HL-60/S4 (cell line): Measurements from ENCODE around the gene EPHB1.
"Not testable (repeated sequence)": the region's sequence is repeated elsewhere in the genome, so short reads cannot be mapped to it uniquely, and the experiment has no call there.

Experiments
- in situ Hi-C: fragments of 300-500 bp; cut with MboI; formaldehyde crosslinking; loops from 2 replicates; pipeline ENCODE4 v1.14.3; 2022; ENCODE audit warnings: low sequenced_read_pairs

EPHB1 gene

DNA sequence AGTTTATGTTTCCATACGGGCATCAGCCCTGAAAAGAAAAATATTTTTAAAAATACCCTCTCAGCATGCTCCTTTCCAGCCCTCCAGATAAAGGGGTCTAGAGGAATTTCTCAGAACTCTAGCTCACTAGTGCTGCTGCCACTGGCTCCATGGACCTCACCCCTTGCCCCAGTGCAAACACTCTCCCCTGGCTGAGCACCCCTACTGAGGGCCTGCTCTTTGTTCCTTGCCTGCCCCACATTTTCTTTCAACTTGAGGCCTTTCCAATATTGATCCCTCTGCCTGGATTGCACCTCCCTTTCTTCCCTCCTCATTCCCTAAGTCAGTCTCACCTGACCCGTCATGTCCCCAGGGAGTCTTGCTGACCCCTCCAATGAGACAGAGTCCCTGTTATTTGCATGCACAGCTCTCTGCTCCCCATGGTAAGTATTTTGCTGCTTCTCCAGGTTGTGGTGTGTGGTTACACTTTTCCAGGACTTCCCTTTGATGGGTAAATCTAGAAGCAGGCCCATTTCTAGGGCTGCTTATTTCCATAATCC lies 196.5 kb downstream of the EPHB1 start:
- in situ Hi-C loops: no loop called here

GRCh38 chr3:134992180-134992579 lies 197.1 kb downstream of the EPHB1 start:
- in situ Hi-C loops: no loop called here

- in situ Hi-C loops: no loop called here
Observed at GRCh38 chr3:134992586-134992985, 197.5 kb downstream of the EPHB1 start.

- in situ Hi-C loops: no loop called here
Observed at GRCh38 chr3:134993011-134993410, 198.0 kb downstream of the EPHB1 start.

GRCh38 chr3:134998158-134998557 lies 203.1 kb downstream of the EPHB1 start:
- in situ Hi-C loops: no loop called here

DNA sequence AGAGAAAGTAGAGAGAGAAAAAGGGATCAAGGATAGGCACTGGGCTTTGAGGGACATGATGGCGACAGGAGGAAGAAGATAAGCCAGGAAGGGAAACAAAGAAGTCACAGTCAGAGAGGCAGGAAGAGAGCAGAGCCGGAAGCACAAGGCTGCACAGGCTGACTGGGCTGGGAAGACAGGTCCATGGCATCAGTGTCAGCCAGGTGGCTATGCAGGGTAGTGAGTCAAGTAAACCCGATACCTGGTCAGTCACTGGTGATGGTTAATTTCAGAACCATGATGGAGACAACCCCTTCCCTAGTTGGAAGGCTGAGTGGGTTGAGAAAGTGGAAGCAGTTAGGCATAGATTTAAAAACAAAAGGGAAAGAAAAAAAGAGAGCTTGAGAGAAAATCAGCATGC lies 203.8 kb downstream of the EPHB1 start:
- in situ Hi-C loops: no loop called here

DNA sequence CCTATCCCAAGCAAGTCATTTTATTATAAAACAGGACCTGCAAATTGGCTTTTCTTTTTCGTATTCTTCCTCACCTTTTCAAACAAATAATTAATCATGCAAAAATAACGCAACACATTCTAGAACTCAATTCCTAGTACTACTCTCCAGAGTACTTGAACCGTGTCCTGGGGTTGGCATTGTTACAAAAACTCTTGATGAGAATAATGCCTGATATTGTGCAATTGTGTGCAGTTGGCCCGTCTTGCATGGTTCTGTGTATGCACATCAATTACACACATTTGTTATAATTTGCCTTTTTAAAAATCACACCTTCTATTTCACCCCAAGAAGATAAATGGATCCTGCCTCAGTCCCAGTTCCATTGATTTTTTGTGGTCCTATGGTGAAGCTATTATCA lies 205.4 kb downstream of the EPHB1 start:
- in situ Hi-C loops: no loop called here

DNA sequence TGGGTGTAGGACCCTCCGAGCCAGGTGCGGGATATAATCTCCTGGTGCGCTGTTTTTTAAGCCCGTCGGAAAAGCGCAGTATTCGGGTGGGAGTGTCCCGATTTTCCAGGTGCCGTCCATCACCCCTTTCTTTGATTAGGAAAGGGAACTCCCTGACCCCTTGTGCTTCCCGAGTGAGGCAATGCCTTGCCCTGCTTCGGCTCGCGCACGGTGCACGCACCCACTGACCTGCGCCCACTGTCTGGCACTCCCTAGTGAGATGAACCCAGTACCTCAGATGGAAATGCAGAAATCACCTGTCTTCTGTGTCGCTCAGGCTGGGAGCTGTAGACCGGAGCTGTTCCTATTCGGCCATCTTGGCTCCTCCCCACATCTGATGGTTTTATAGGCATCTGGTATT lies 210.6 kb downstream of the EPHB1 start:
- in situ Hi-C loops: not testable (repeated sequence)

DNA sequence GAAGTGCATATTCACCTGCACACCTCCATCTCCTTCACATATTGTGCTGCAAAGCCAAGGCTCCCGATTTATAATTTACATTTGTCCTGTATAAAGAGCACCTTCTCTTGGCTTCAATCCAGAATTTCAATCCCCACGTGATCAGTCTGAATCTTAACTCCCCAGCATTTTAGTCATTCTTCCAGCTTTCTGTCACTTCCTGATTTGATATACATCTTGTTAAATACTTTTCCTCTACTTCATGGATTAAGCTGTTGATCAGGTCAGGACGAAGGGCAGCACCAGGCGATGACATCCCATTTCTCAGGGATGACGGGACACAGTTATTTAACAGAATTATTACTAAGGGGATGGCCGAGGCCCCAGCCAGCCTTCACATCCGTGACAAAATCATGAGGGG lies 212.5 kb downstream of the EPHB1 start:
- in situ Hi-C loops: no loop called here

GRCh38 chr3:135008326-135008725 lies 213.3 kb downstream of the EPHB1 start:
- in situ Hi-C loops: no loop called here

GRCh38 chr3:135009014-135009413 lies 214.0 kb downstream of the EPHB1 start:
- in situ Hi-C loops: no loop called here

DNA sequence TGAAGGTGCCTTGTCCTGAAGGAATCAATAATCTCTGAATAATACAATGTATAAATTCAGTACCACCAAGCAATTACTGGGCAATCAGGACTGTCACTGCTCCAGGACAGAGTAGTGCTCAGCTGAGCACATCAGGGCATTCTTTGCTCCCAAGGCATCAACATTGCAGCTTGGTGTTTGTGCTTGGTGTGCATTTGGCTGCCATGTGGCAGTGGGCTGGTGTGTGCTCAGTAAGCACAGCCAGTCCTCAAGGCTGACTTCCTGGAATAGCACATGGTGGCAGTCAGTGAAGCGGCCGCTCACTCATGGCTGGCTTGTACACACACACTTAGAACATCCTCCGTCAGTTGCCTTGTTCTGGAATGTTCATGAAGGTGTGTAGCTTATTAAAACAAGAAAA lies 217.0 kb downstream of the EPHB1 start:
- in situ Hi-C loops: no loop called here

DNA sequence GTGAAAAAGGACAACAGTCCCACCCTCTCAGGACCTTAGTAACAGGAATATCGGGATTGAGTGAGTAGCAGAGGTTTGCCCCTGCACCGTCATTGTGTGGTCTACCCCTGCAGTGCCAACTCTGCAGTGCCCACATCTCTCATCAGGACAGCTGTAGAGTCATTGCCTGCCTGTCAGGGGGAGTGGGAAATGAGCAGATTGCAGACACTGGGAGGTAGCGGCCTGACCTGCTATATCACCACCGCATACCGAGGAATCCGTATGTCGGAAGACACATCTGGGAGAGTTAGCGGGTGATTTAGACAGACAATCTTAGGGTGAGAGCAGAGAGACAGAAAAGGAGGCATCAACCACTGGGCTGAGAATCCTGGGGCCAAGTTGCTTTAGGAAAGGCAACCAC lies 218.1 kb downstream of the EPHB1 start:
- in situ Hi-C loops: no loop called here

GRCh38 chr3:135014566-135014965 lies 219.5 kb downstream of the EPHB1 start:
- in situ Hi-C loops: no loop called here

GRCh38 chr3:135017003-135017893 lies 222.2 kb downstream of the EPHB1 start:
- in situ Hi-C loops: no loop called here

GRCh38 chr3:135018149-135018923 lies 223.3 kb downstream of the EPHB1 start:
- in situ Hi-C loops: no loop called here

DNA sequence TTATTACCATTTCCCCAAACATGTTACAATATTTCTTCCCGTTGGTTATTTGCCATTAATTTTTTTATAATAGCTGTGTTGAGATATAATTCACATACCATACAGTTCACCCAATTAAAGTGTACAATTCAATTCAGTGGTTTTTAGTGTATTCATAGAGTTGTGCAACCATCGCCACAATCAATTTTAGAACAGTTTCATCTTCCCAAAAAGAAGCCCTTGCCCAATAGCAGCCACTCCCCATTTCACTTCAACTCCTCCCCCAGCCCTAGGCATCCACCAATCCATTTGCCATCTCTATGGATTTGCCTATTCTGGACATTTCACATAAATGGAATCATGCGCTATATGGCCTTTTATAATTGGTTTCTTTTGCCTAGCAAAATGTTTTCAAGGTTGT lies 225.1 kb downstream of the EPHB1 start:
- in situ Hi-C loops: no loop called here

GRCh38 chr3:135023996-135024658 lies 229.1 kb downstream of the EPHB1 start:
- in situ Hi-C loops: no loop called here

- in situ Hi-C loops: not testable (repeated sequence)
Observed at GRCh38 chr3:135030768-135031615, 235.9 kb downstream of the EPHB1 start.

DNA sequence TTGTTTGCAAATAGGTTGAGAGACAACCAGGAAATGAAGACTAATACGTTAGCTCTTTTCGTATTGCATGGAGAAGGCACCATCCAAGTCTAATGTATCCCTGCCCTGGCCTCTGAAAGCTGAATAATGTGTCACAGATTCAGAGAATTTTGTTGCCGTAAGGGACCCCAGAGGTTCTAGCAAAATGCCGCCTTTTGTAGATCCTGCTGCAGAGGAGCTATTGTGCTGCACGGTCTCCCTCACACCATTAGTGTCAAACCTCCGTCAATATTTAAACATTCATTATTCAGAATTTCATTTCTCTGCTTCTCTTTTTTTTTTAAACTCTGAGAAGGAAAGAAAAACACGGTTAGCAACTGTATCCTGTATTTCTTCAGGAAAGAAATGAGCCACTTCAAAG lies 238.7 kb downstream of the EPHB1 start:
- in situ Hi-C loops: no loop called here
